Neuronal stem cell (in vitro differentiated cells): ENCODE measurements around the gene NLGN1.

ENCODE experiments used
- DNase-seq: peaks from one replicate; pipeline ENCODE4 v3.0.0-alpha.2; 2013; ENCODE audit warnings: low spot score
- H2AFZ ChIP-seq: one replicate; pipeline ENCODE4 v1.6.1; 2013; ENCODE audit warnings: mild to moderate bottlenecking, low read length, inconsistent platforms
- H2AK5ac ChIP-seq: 2 replicates; pipeline ENCODE4 v1.6.1; 2013; ENCODE audit warnings: low read depth, mild to moderate bottlenecking, inconsistent platforms, low read length, moderate library complexity, mixed read lengths
- H2BK120ac ChIP-seq: 2 replicates; pipeline ENCODE4 v1.6.1; 2013; ENCODE audit warnings: low read depth, mild to moderate bottlenecking, inconsistent platforms, low read length, moderate library complexity, mixed read lengths
- H2BK12ac ChIP-seq: one replicate; pipeline ENCODE4 v1.6.1; 2013; ENCODE audit warnings: low read length, inconsistent platforms
- H2BK15ac ChIP-seq: 2 replicates; pipeline ENCODE4 v1.6.1; 2013; ENCODE audit warnings: mild to moderate bottlenecking, low read length, inconsistent platforms, mixed read lengths
- H2BK5ac ChIP-seq: one replicate; pipeline ENCODE4 v1.6.1; 2013; ENCODE audit warnings: inconsistent platforms, mild to moderate bottlenecking, low read length, moderate library complexity
- H3K14ac ChIP-seq: one replicate; pipeline ENCODE4 v1.6.1; 2013; ENCODE audit warnings: low read length, inconsistent platforms
- H3K18ac ChIP-seq: 2 replicates; pipeline ENCODE4 v1.6.1; 2013; ENCODE audit warnings: low read length, inconsistent platforms
- H3K23ac ChIP-seq: 2 replicates; pipeline ENCODE4 v1.6.1; 2013; ENCODE audit warnings: low read depth, mild to moderate bottlenecking, mixed read lengths, low read length, inconsistent platforms; ENCODE audit not compliant: poor library complexity
- H3K27ac ChIP-seq: replicated peaks from 3 replicates; pipeline ENCODE4 v1.5.1; 2013; ENCODE audit warnings: low read length, inconsistent platforms
- H3K27me3 ChIP-seq, 3 experiments: 2 replicates each; pipeline ENCODE4 v1.6.1; 2013; ENCODE audit warnings: low read length in 3 of 3, mild to moderate bottlenecking in 2 of 3, inconsistent platforms in 1 of 3, low read depth in 1 of 3, mixed read lengths in 1 of 3, moderate library complexity in 1 of 3; ENCODE audit not compliant: control insufficient read depth in 3 of 3, insufficient read depth in 3 of 3
- H3K36me3 ChIP-seq, 2 donors: replicated peaks in 1 of 2; 2 replicates each; pipeline ENCODE4 v1.6.1; 2013; ENCODE audit warnings: low read length in 2 of 2; ENCODE audit not compliant: control insufficient read depth in 2 of 2, insufficient read depth in 2 of 2
- H3K4ac ChIP-seq: 2 replicates; pipeline ENCODE4 v1.6.1; 2013; ENCODE audit warnings: inconsistent platforms, mild to moderate bottlenecking, low read length, moderate library complexity
- H3K4me1 ChIP-seq, 2 donors: 1 replicate in 1 of 2; 2 replicates in 1 of 2; pipeline ENCODE4 v1.6.1; 2013; ENCODE audit warnings: low read length in 2 of 2, low read depth in 1 of 2; ENCODE audit not compliant: control insufficient read depth in 2 of 2, insufficient read depth in 1 of 2
- H3K4me2 ChIP-seq: one replicate; pipeline ENCODE4 v1.6.1; 2013; ENCODE audit warnings: mild to moderate bottlenecking, low read length, inconsistent platforms; ENCODE audit not compliant: insufficient read depth, poor library complexity, severe bottlenecking
- H3K4me3 ChIP-seq, 2 donors: 2 replicates each; pipeline ENCODE4 v1.5.1; 2013; ENCODE audit warnings: low read length in 2 of 2, mild to moderate bottlenecking in 2 of 2, inconsistent platforms in 1 of 2, moderate library complexity in 1 of 2
- H3K79me1 ChIP-seq: one replicate; pipeline ENCODE4 v1.6.1; 2013; ENCODE audit warnings: low read depth, mild to moderate bottlenecking, inconsistent platforms, low read length, moderate library complexity
- H3K9ac ChIP-seq: one replicate; pipeline ENCODE4 v1.6.1; 2013; ENCODE audit warnings: mild to moderate bottlenecking, low read depth, low read length, inconsistent platforms; ENCODE audit not compliant: poor library complexity
- H3K9me3 ChIP-seq, 2 donors: replicated peaks in 1 of 2; 2 replicates each; pipeline versions ENCODE3 to v1.6.1; 2013; ENCODE audit warnings: low read length in 2 of 2, mild to moderate bottlenecking in 2 of 2, inconsistent platforms in 1 of 2, low read depth in 1 of 2, mixed read lengths in 1 of 2, moderate library complexity in 1 of 2; ENCODE audit not compliant: control insufficient read depth in 2 of 2, insufficient read depth in 1 of 2
- H4K8ac ChIP-seq: one replicate; pipeline ENCODE4 v1.6.1; 2013; ENCODE audit warnings: low read depth, mild to moderate bottlenecking, inconsistent platforms, low read length, moderate library complexity
- H4K91ac ChIP-seq: one replicate; pipeline ENCODE4 v1.6.1; 2013; ENCODE audit warnings: low read length, low read depth, mild to moderate bottlenecking, inconsistent platforms; ENCODE audit not compliant: poor library complexity
- WGBS, 2 donors: extraction: QIAGEN DNeasy Blood & Tissue Kit; methylation state at CpG; one replicate each; pipeline ENCODE4 v1.1.7; 2013; ENCODE audit warnings: missing lambda C conversion rate in 2 of 2, mixed read lengths in 1 of 2; ENCODE audit not compliant: insufficient read length in 2 of 2, insufficient replicate concordance in 1 of 2; ENCODE audit errors: extremely low coverage in 2 of 2; 5-methylcytosine and 5-hydroxymethylcytosine counted together

The NLGN1 gene

DNA sequence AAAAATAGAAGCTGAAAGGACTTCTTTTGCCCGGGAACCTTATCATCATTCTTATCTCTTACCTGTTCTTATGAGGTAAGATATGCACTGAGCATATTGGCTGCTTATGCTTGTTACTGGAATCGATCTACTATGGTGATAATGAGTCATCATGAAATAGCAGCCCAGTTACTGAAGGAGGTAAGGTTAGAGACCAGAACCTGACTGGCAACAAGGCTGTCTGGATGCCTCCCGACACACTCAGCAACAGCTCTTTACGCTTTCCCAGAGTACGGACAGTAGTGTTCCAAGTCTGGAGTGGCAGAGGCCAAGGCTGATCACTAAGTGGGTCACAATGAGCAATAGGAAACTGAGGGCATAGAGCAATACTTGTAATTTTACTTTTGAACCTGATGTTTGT is 314.1 kb downstream of the NLGN1 start:
- Histone ChIP-seq H2BK120ac (no peak overlapping the region), H3K18ac (no peak overlapping the region), H3K9me3 (no peaks in the 10 kb centered on the region), H3K4me2 (no peak overlapping the region), H4K8ac (no peak overlapping the region), H3K23ac (no peak overlapping the region), H3K4me1 (peaks cover 0 to 7% of the 10 kb centered on the region in 2 donors), H2AFZ (no peak overlapping the region), H3K4me3 (no peak overlapping the region), H3K79me1 (no peaks in the 10 kb centered on the region), H3K14ac (no peak overlapping the region), H2AK5ac (no peak overlapping the region), H3K27me3 (no peaks in the 10 kb centered on the region), H4K91ac (no peak overlapping the region), H2BK5ac (no peak overlapping the region), H2BK15ac (no peak overlapping the region), H3K4ac (no peak overlapping the region), H2BK12ac (no peak overlapping the region), H3K27ac (no peak overlapping the region), H3K9ac (no peak overlapping the region), H3K36me3 (no peaks in the 10 kb centered on the region)
- WGBS, 2 donors, result no CpG with 5 or more reads among the region's 5 CpGs
- no peak for DNase-seq

DNA sequence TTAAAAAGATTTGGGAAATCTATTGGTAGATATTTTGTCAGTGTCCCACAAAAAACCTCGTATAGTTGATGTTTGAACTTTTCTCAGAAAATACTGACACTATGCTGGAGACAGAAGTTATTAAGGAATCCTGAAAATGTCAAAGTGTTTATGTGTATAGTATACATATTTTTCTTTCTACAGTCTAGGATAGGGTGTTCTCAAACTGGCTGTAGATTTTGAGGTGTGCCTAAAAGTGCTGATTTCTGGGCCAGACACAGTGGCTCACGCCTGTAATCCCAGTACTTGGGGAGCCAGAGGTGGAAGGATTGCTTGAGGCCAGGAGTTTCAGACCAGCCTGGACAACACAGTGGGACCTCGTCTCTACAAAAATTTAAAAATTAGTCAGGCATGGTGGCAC is 322.0 kb downstream of the NLGN1 start:
- H3K4me2 ChIP-seq, result no peak overlapping the region
- H2BK15ac ChIP-seq, result no peak overlapping the region
- H3K27ac ChIP-seq, result no peak overlapping the region
- H3K9me3 ChIP-seq, result no peaks in the 10 kb centered on the region
- H3K79me1 ChIP-seq, result no peaks in the 10 kb centered on the region
- WGBS, 2 donors, result no CpG with 5 or more reads among the region's 3 CpGs
- H3K27me3 ChIP-seq, result no peaks in the 10 kb centered on the region
- H4K8ac ChIP-seq, result no peak overlapping the region
- no peak overlapping the region for H3K23ac ChIP-seq
- H2BK5ac ChIP-seq, result no peak overlapping the region
- no peak overlapping the region for H2BK120ac ChIP-seq
- H2BK12ac ChIP-seq, result no peak overlapping the region
- no peak overlapping the region for H2AFZ ChIP-seq
- H3K14ac ChIP-seq, result no peak overlapping the region
- no peak overlapping the region for H3K4ac ChIP-seq
- H3K9ac ChIP-seq, result no peak overlapping the region
- H3K4me1 ChIP-seq, result peaks cover 0 to 3% of the 10 kb centered on the region in 2 donors
- no peaks in the 10 kb centered on the region for H3K36me3 ChIP-seq
- no peak overlapping the region for H2AK5ac ChIP-seq
- H4K91ac ChIP-seq, result no peak overlapping the region
- no peak overlapping the region for H3K4me3 ChIP-seq
- no peak overlapping the region for H3K18ac ChIP-seq
- DNase-seq, result no peak

DNA sequence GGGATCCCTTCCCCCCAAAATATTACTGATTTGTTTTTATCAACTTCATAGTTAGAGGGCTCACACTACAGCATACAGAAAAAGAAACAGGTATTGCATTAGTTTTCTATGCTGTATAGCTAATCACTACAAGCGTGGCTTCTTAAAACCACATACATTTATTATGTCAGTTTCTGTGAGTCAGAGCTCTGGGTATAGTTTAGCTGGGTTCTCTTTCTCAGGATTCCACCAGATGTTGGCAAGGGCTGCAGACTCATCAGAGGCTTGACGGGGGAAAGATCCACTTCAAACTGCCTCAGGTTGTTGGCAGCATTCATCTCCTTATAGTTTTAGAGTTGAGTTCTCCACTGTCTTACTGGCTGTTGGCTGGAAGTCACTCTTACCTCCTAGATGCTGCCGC is 328.0 kb downstream of the NLGN1 start:
- H3K23ac ChIP-seq, result no peak overlapping the region
- no peak overlapping the region for H3K4me3 ChIP-seq
- H3K14ac ChIP-seq, result no peak overlapping the region
- no CpG with 5 or more reads among the region's 3 CpGs for WGBS, 2 donors
- H3K36me3 ChIP-seq, result no peaks in the 10 kb centered on the region
- no peak overlapping the region for H3K9ac ChIP-seq
- no peak overlapping the region for H3K4ac ChIP-seq
- H2BK5ac ChIP-seq, result no peak overlapping the region
- H2BK120ac ChIP-seq, result no peak overlapping the region
- no peak overlapping the region for H2AK5ac ChIP-seq
- H4K8ac ChIP-seq, result no peak overlapping the region
- H2AFZ ChIP-seq, result no peak overlapping the region
- no peak overlapping the region for H3K27ac ChIP-seq
- no peak overlapping the region for H3K18ac ChIP-seq
- H3K27me3 ChIP-seq, result no peaks in the 10 kb centered on the region
- peaks cover 1% of the 10 kb centered on the region for H3K79me1 ChIP-seq
- no peak overlapping the region for H4K91ac ChIP-seq
- no peak overlapping the region for H3K4me2 ChIP-seq
- no peaks in the 10 kb centered on the region for H3K4me1 ChIP-seq
- no peak overlapping the region for H2BK15ac ChIP-seq
- H3K9me3 ChIP-seq, result peaks cover 0 to 2% of the 10 kb centered on the region in 2 donors
- DNase-seq, result no peak
- H2BK12ac ChIP-seq, result no peak overlapping the region

DNA sequence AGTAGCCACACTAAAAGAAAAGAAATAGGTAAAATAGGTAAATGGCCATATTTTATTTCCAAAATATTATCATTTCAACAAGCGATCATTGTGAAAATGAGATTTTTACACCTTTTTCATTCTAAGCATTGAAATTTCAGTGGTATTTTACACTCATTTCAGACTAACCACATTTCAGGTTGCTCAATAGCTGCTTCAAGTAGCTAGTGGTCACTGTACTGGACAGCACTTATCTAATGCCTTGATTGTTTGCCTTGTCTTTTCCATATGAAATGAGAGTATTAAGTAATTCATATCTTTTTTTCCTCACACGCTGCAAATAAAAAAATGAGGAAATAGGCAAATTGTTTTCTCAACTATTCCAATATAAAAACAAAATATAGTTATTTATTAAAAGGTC is 332.8 kb downstream of the NLGN1 start:
- Histone ChIP-seq H3K23ac (no peak overlapping the region), H3K4me1 (peaks cover 5 to 16% of the 10 kb centered on the region in 2 donors), H2BK5ac (no peak overlapping the region), H2BK120ac (no peak overlapping the region), H3K27me3 (no peaks in the 10 kb centered on the region), H3K9ac (no peak overlapping the region), H4K8ac (no peak overlapping the region), H3K79me1 (peaks cover 1% of the 10 kb centered on the region), H2AK5ac (no peak overlapping the region), H3K18ac (no peak overlapping the region), H3K4me2 (no peak overlapping the region), H2AFZ (no peak overlapping the region), H3K4ac (no peak overlapping the region), H3K14ac (no peak overlapping the region), H2BK12ac (no peak overlapping the region), H3K4me3 (no peak overlapping the region), H3K9me3 (peaks cover 0 to 2% of the 10 kb centered on the region in 2 donors), H3K27ac (no peak overlapping the region), H4K91ac (no peak overlapping the region), H2BK15ac (no peak overlapping the region), H3K36me3 (no peaks in the 10 kb centered on the region)
- DNase-seq, result no peak
- WGBS, 2 donors, result no CpG with 5 or more reads among the region's 2 CpGs
